Lung (tissue), 12 donors: ENCODE results near the gene DPM1. TPM values are rescaled to one million over a fixed set of nuclear protein-coding genes. Genes with fewer than 3 reads are reported as not detected.

Source experiments
- ATAC-seq: fragments of 200-7000 bp; cut with Tn5 transposase; one replicate; pipeline ENCODE4 v1.9.1; 2020; ENCODE audit warnings: moderate number of reproducible peaks; ENCODE audit not compliant: insufficient read depth, low FRiP score
- DNase-seq, 3 donors: peaks; one replicate each; pipeline ENCODE4 v3.0.0-alpha.2; 2013 to 2017
- H3K27ac ChIP-seq, 2 donors: one replicate each; pipeline ENCODE4 v1.5.1; 2013; ENCODE audit warnings: mild to moderate bottlenecking in 2 of 2, moderate library complexity in 2 of 2, control low read depth in 1 of 2, inconsistent platforms in 1 of 2, low read depth in 1 of 2, low read length in 1 of 2
- H3K27me3 ChIP-seq, 3 donors: one replicate each; pipeline ENCODE4 v1.5.1; 2013; ENCODE audit warnings: low read length in 2 of 3; ENCODE audit not compliant: control insufficient read depth in 3 of 3, insufficient read depth in 3 of 3
- H3K36me3 ChIP-seq, 4 donors: one replicate each; pipeline ENCODE4 v1.5.1; 2013; ENCODE audit warnings: low read length in 4 of 4, mild to moderate bottlenecking in 1 of 4, moderate library complexity in 1 of 4; ENCODE audit not compliant: control insufficient read depth in 4 of 4, insufficient read depth in 4 of 4
- H3K4me1 ChIP-seq, 5 donors: one replicate each; pipeline ENCODE4 v1.5.1; 2013; ENCODE audit warnings: low read length in 5 of 5, mild to moderate bottlenecking in 2 of 5, moderate library complexity in 1 of 5; ENCODE audit not compliant: control insufficient read depth in 5 of 5, insufficient read depth in 5 of 5
- H3K4me3 ChIP-seq: one replicate; pipeline ENCODE4 v1.5.1; 2013; ENCODE audit warnings: mild to moderate bottlenecking, control low read depth, moderate library complexity
- H3K9ac ChIP-seq, 2 donors: one replicate each; pipeline ENCODE4 v1.5.1; 2013; ENCODE audit warnings: low read length in 2 of 2, control low read depth in 1 of 2; ENCODE audit not compliant: insufficient read depth in 1 of 2
- H3K9me3 ChIP-seq, 4 donors: one replicate each; pipeline ENCODE4 v1.5.1; 2013; ENCODE audit warnings: low read length in 3 of 4, mild to moderate bottlenecking in 1 of 4, moderate library complexity in 1 of 4; ENCODE audit not compliant: control insufficient read depth in 4 of 4, insufficient read depth in 3 of 4
- CTCF ChIP-seq: IDR thresholded peaks from 2 replicates; pipeline ENCODE4 v1.5.1; 2012; ENCODE audit warnings: mild to moderate bottlenecking; ENCODE audit errors: control extremely low read depth, extremely low read depth
- WGBS, 2 donors: extraction: QIAGEN DNeasy Blood & Tissue Kit; methylation state at CpG; one replicate each; pipeline ENCODE4 v1.1.7; 2013; 5-methylcytosine and 5-hydroxymethylcytosine counted together
- polyA plus RNA-seq, 2 donors: library from polyadenylated mRNA; stranded (reverse); fragments of 200-250 nt; gene quantifications; one replicate each; pipeline ENCODE4 v1.2.1, GENCODE V29; 2013
- total RNA-seq, 2 donors: library from RNA; depleted of rRNA in 1 of 2; stranded (reverse); fragments of >200 nt in 1 of 2; gene quantifications; one replicate each; pipeline ENCODE4 v1.2.1, GENCODE V29; 2014 to 2021
- donor health status: control.
- donor health status: control.
- donor health status: Bipolar disorder and iron deficiency.
- donor health status: healthy.
- donor health status: DM: yes; HTN: yes; CAD: no.

The DPM1 gene
- total and polyA plus RNA-seq, 4 donors: 27.9 to 57.3 (median 33.3) TPM

DNA sequence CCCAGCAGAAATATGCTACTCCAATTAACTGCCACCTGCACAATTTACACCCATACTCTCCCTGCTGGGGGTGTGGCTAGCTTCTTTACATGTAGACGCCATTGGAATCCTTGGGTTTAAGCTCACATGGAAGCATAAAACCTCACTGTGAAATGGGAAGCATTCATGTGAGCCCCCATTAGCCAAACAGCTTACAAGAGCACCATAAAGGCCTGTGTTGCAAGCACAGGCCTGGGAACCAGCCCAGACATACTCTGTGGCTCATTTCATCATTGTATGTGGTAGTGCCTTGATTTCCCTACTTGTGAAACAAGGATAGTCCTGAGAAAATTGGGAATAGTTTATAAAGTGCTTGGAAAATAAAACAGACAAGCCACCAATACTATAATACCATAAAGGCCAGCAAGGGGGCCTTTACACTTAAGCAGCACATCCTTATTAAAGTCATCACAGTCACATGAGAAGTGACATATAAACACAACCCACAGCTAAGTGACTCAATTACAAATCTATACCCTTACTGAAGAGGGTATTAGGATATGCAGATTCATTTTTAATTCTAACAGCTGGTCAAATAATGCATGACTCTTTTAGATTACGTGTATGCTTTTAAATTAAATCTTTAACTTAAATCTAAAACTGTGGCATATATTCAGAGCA lies 33.9 kb downstream of the DPM1 start:
- 59 to 66% methylated on average over 2 of the region's 2 CpGs for WGBS, 2 donors
- Histone ChIP-seq H3K9ac (no peak overlapping the region), H3K27me3 (no peaks in the 10 kb centered on the region), H3K36me3 (peaks cover 0 to 8% (median 2%) of the 10 kb centered on the region in 4 donors), H3K27ac (no peak overlapping the region), H3K9me3 (no peaks in the 10 kb centered on the region), H3K4me3 (no peak overlapping the region), H3K4me1 (peaks cover 11 to 37% (median 12%) of the 10 kb centered on the region in 5 donors)
- DNase-seq (no peak), ATAC-seq (no peak)
- TF ChIP-seq CTCF: no peak

DNA sequence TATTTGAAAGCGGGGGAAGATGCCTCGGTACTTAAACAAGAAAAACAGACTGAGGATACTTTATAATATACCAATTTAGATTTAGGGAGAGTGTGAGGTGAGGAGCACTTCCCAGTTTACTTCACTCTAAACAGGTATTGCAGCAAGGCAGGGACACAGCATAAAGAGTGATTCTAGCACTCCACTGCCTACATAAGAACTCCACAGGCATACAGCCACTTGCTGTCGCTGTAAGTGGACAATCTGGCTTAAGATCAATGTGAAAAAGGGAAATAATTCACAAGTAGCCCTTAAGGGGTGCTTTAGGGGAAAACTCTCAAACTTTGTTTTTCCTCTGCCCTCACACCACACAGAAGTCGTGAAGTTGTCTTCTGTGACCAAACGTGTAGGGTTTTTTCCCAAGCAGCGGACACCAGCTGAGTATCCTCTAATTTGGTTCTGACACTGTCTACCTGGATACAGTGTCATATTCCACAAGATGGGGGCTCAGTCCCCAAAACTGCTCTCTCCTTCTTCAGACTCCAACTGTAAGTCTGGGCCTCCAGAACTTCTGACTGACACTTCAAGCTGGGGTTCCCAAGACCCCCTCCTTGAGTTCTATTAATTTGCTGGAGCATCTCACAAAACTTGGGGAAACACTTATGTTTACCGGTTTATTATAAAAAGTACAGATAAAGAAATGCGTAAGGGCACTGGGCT lies 36.4 kb downstream of the DPM1 start:
- H3K4me1 ChIP-seq: peaks cover 7 to 28% (median 12%) of the 10 kb centered on the region in 5 donors
- no peak for TF ChIP-seq CTCF
- no peaks in the 10 kb centered on the region for H3K27me3 ChIP-seq
- no peak overlapping the region for H3K9ac ChIP-seq
- no peak overlapping the region for H3K4me3 ChIP-seq
- no peaks in the 10 kb centered on the region for H3K9me3 ChIP-seq
- H3K27ac ChIP-seq: peak overlapping the region in 1 of 2 donors; percentile 55
- DNase-seq (peak; percentile 24 to 70 (median 39)), ATAC-seq (peak; percentile 43)
- peaks cover 0 to 9% (median 1%) of the 10 kb centered on the region in 4 donors for H3K36me3 ChIP-seq
- WGBS, 2 donors: 67 to 79% methylated on average over 8 of the region's 8 CpGs

- Histone ChIP-seq H3K9ac (no peak overlapping the region), H3K27me3 (no peaks in the 10 kb centered on the region), H3K4me1 (peaks cover 8 to 34% (median 9%) of the 10 kb centered on the region in 5 donors), H3K36me3 (peaks cover 0 to 12% (median 2%) of the 10 kb centered on the region in 4 donors), H3K9me3 (no peaks in the 10 kb centered on the region), H3K27ac (no peak overlapping the region), H3K4me3 (no peak overlapping the region)
- TF ChIP-seq CTCF: no peak
- ATAC-seq (no peak), DNase-seq (peak in 1 of 3 donors; percentile 35)
Measured at GRCh38 chr20:50920997-50921396, 37.3 kb downstream of the DPM1 start.
